K562 (cell line): ENCODE results near the gene FTH1. TPM values are rescaled to one million over a fixed set of nuclear protein-coding genes. Genes with fewer than 3 reads are reported as not detected.

Experiments used
- BHLHE40 ChIP-seq: IDR thresholded peaks from 2 replicates; pipeline ENCODE4 v1.6.1; 2011; ENCODE audit warnings: low read length, improper control_type of control experiment
- FUS ChIP-seq: fragments of 200-400 bp; formaldehyde crosslinking; optimal IDR thresholded peaks from 2 replicates; pipeline ENCODE3; 2017; ENCODE audit warnings: low read depth, low read length
- HEY1 ChIP-seq: fragments of 250-450 bp; sonication (Bioruptor Pico); IDR thresholded peaks from 2 replicates; pipeline ENCODE4 v1.5.0; 2020; ENCODE audit warnings: mild to moderate bottlenecking, moderate library complexity, borderline replicate concordance
- HNRNPLL ChIP-seq: fragments of 200-400 bp; formaldehyde crosslinking; IDR thresholded peaks from 2 replicates; pipeline ENCODE4 v1.6.1; 2017; ENCODE audit warnings: low read length, low read depth, mild to moderate bottlenecking; ENCODE audit not compliant: poor library complexity, severe bottlenecking
- MAX ChIP-seq: sonication (generic); formaldehyde crosslinking; IDR thresholded peaks from 2 replicates; pipeline ENCODE4 v1.9.0; 2022; ENCODE audit warnings: mild to moderate bottlenecking, missing genetic modification reagents
- MBD2 ChIP-seq: sonication (generic); IDR thresholded peaks from 2 replicates; pipeline ENCODE4 v1.6.1; 2016; ENCODE audit warnings: low read depth, borderline replicate concordance
- MCM2 ChIP-seq: fragments of 450-650 bp; IDR thresholded peaks from 2 replicates; pipeline ENCODE4 v1.6.1; 2017; ENCODE audit warnings: low read depth, mild to moderate bottlenecking
- PHB ChIP-seq: fragments of 250-450 bp; sonication (Bioruptor Pico); IDR thresholded peaks from 2 replicates; pipeline ENCODE4 v1.5.0; 2021
- RBM14 ChIP-seq: fragments of 200-400 bp; formaldehyde crosslinking; IDR thresholded peaks from 2 replicates; pipeline ENCODE4 v1.6.1; 2018; ENCODE audit warnings: low read depth, mild to moderate bottlenecking, low read length, moderate library complexity, borderline replicate concordance; ENCODE audit not compliant: insufficient read depth
- SMARCA4 ChIP-seq: fragments of 450-650 bp; IDR thresholded peaks from 2 replicates; pipeline ENCODE4 v1.6.1; 2016
- STAT5A ChIP-seq: IDR thresholded peaks from 2 replicates; pipeline ENCODE4 v1.6.1; 2012; ENCODE audit warnings: low read length, inconsistent platforms, borderline replicate concordance
- TRIM24 ChIP-seq, 2 experiments: fragments of 450-650 bp; IDR thresholded peaks; 2 replicates each; pipeline ENCODE4 v1.6.1; 2016
- ZBTB12 ChIP-seq: fragments of 250-450 bp; sonication (Bioruptor Pico); IDR thresholded peaks from 2 replicates; pipeline ENCODE4 v1.4.0; 2020
- ZNF239 ChIP-seq: fragments of 250-450 bp; sonication (Bioruptor Pico); IDR thresholded peaks from 2 replicates; pipeline ENCODE4 v1.4.0; 2020; ENCODE audit warnings: mild to moderate bottlenecking
- ZNF324 ChIP-seq: fragments of 250-450 bp; sonication (Bioruptor Pico); IDR thresholded peaks from 2 replicates; pipeline ENCODE4 v1.4.0; 2020; ENCODE audit warnings: mild to moderate bottlenecking
- ZNF561 ChIP-seq: fragments of 450-650 bp; formaldehyde crosslinking; conservative IDR thresholded peaks from 2 replicates; pipeline ENCODE4 v1.4.0; 2020; ENCODE audit warnings: mild to moderate bottlenecking, moderate library complexity
- ZNF586 ChIP-seq: fragments of 450-650 bp; formaldehyde crosslinking; conservative IDR thresholded peaks from 2 replicates; pipeline ENCODE4 v1.4.0; 2020; ENCODE audit warnings: mild to moderate bottlenecking, moderate library complexity
- ZNF764 ChIP-seq: fragments of 250-450 bp; sonication (Bioruptor Pico); IDR thresholded peaks from 2 replicates; pipeline ENCODE4 v1.4.0; 2020; ENCODE audit warnings: low read depth, mild to moderate bottlenecking, moderate library complexity
- polyA plus RNA-seq, 8 experiments: library from polyadenylated mRNA; depleted of rRNA in 4 of 8; stranded (reverse) in 5 of 8; unstranded in 3 of 8; fragments of >200 nt; fragmentation: Nextera tagmentation in 2 of 8; fragmentation: Illumina TruSeq in 1 of 8; extraction: Ambion mirVana in 2 of 8; extraction: Trizol in 1 of 8; gene quantifications; 2 replicates each; pipeline versions ENCODE4 v1.2.1 to v1.2.3, GENCODE V29; 2011 to 2014; ENCODE audit warnings: inconsistent platforms in 1 of 8, missing spikeins in 1 of 8
- total RNA-seq, 7 experiments: library from RNA; depleted of rRNA in 6 of 7; stranded (reverse); fragments of >200 nt in 6 of 7; fragmentation: Illumina TruSeq in 2 of 7; extraction: Trizol in 2 of 7; gene quantifications; 2 replicates each; pipeline versions ENCODE4 v1.2.1 to v1.2.3, GENCODE V29; 2011 to 2021; ENCODE audit warnings: low replicate concordance in 1 of 7
- TF ChIP-seq, protein P1 (sequence below): sonication (generic); formaldehyde crosslinking; IDR thresholded peaks from 2 replicates; pipeline ENCODE4 v1.8.0; 2022; ENCODE audit warnings: mild to moderate bottlenecking, missing genetic modification reagents
- TF ChIP-seq, protein P2 (sequence below): fragments of 450-650 bp; formaldehyde crosslinking; IDR thresholded peaks from 2 replicates; pipeline ENCODE4 v1.4.0; 2022; ENCODE audit warnings: mild to moderate bottlenecking, moderate library complexity
- TF ChIP-seq, protein P3 (sequence below), 3 experiments: IDR thresholded peaks in 2 of 3; conservative IDR thresholded peaks in 1 of 3; 2 replicates each; pipeline ENCODE4 v1.5.1; 2011 to 2012; ENCODE audit warnings: low read length in 3 of 3, mild to moderate bottlenecking in 3 of 3, control low read depth in 2 of 3, improper control_type of control experiment in 1 of 3, inconsistent platforms in 1 of 3, low read depth in 1 of 3, mixed read lengths in 1 of 3, moderate library complexity in 1 of 3; ENCODE audit not compliant: insufficient read depth in 2 of 3

FTH1 gene
- total and polyA plus RNA-seq, 9 of the 15 experiments (the other 6 are each of a cell fraction or from before 2014, with no cell fraction given): 370 to 3,146 (median 802) TPM

DNA sequence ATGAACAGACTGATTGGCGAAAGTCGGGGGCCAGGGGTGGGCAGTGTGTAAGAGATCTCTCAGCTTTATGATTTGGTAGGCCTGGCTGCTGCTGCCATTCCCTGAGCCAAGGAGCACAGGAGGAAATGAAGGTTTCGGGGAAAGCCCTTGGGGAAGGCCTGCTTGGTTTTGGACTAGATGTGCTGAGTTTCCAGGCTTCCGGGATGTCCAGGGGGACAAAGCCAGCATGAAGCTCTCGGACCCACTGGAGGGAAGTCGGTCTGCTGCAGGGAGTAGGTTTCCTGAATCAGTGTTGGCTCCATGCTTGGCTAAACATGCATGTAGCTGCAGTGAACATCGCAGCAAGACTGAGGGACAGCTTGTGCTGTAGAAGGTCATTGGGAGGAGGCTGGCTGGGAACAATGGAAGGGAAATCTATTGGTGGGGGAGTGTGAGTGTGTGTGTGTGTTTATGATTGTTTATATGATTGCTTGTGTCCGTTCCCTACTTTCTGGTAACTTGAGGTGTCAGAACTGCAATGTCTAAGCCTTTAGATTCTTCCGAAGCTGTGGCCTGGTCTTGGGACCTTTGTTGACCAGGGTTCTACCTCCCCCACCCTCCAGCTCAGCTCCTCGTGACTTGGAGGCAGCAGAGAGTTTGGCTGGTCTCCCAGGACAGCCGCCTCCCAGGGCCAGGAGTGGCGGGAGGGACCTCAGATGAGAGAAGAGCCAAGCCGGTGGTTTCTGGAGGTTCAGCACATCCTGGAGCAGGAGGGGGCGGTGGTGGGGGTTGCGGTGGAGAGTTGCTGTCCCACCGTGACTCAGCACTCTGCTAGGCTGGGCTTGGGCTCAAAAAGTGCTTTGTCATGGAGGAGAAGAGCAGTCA, 4.0 kb upstream of the FTH1 start (continued):
- TF ChIP-seq MBD2: peak; percentile 72
- no peak for TF ChIP-seq PHB (CRISPR knock-in tag)
- no peak for TF ChIP-seq MCM2
- TF ChIP-seq ZNF561: no peak
- no peak for TF ChIP-seq ZNF586
- TF ChIP-seq ZNF239 (CRISPR knock-in tag): no peak; the same call in 1 of the 2 replicates
- TF ChIP-seq MAX (CRISPR knock-in tag): peak; percentile 81
- TF ChIP-seq FUS: no peak
- TF ChIP-seq ZNF764 (CRISPR knock-in tag): no peak
- TF ChIP-seq, protein P1, sequence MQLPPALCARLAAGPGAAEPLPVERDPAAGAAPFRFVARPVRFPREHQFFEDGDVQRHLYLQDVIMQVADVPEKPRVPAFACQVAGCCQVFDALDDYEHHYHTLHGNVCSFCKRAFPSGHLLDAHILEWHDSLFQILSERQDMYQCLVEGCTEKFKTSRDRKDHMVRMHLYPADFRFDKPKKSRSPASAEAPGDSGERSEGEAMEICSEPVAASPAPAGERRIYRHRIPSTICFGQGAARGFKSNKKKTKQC (CRISPR knock-in tag): no peak; the same call in 1 of the 2 replicates
- TF ChIP-seq, protein P2, sequence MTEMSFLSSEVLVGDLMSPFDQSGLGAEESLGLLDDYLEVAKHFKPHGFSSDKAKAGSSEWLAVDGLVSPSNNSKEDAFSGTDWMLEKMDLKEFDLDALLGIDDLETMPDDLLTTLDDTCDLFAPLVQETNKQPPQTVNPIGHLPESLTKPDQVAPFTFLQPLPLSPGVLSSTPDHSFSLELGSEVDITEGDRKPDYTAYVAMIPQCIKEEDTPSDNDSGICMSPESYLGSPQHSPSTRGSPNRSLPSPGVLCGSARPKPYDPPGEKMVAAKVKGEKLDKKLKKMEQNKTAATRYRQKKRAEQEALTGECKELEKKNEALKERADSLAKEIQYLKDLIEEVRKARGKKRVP (CRISPR knock-in tag): peak; percentile 77
- no peak for TF ChIP-seq ZBTB12
- peak; percentile 77; the same call in 1 of the 2 replicates for TF ChIP-seq SMARCA4
- TF ChIP-seq, protein P3, sequence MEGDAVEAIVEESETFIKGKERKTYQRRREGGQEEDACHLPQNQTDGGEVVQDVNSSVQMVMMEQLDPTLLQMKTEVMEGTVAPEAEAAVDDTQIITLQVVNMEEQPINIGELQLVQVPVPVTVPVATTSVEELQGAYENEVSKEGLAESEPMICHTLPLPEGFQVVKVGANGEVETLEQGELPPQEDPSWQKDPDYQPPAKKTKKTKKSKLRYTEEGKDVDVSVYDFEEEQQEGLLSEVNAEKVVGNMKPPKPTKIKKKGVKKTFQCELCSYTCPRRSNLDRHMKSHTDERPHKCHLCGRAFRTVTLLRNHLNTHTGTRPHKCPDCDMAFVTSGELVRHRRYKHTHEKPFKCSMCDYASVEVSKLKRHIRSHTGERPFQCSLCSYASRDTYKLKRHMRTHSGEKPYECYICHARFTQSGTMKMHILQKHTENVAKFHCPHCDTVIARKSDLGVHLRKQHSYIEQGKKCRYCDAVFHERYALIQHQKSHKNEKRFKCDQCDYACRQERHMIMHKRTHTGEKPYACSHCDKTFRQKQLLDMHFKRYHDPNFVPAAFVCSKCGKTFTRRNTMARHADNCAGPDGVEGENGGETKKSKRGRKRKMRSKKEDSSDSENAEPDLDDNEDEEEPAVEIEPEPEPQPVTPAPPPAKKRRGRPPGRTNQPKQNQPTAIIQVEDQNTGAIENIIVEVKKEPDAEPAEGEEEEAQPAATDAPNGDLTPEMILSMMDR (IDR thresholded peaks at IDR 0.05 in 2 of 3, conservative IDR thresholded peaks at IDR 0.05 in 1 of 3; ENCODE audit: insufficient read depth in 2 of 3, low read depth in 1 of 3, low read length in 3 of 3): peak in 1 of 3 experiments; percentile 31; a peak in 1 of 6 replicates
- no peak; the same call in 1 of the 2 replicates for TF ChIP-seq STAT5A
- no peak for TF ChIP-seq HNRNPLL
- TF ChIP-seq ZNF324: no peak
- TF ChIP-seq TRIM24 (IDR thresholded peaks at IDR 0.05): peak; percentile 77 to 85
- peak; percentile 96 for TF ChIP-seq BHLHE40
- no peak for TF ChIP-seq HEY1 (CRISPR knock-in tag)
- no peak for TF ChIP-seq RBM14
